ENCODE data around the gene JMJD1C. TPM values are rescaled to one million over a fixed set of nuclear protein-coding genes. Genes with fewer than 3 reads are reported as not detected.

Gene JMJD1C
- total and polyA plus RNA-seq, 9 donors, result 45.4 to 140 (median 78.2) TPM

GRCh38 chr10:63425512-63425911, 40.3 kb downstream of the JMJD1C start:
- DNase-seq, result peak in 2 of 5 donors; percentile 37 to 55
- Histone ChIP-seq H3K4me1 (ENCODE audit: insufficient read depth) (peaks cover 8% of the 10 kb centered on the region), H3K27me3 (no peaks in the 10 kb centered on the region), H3K9me3 (no peaks in the 10 kb centered on the region), H3K4me3 (no peak overlapping the region), H3K27ac (no peak overlapping the region), H3K36me3 (no peaks in the 10 kb centered on the region)
- intact Hi-C loops (cut with DNase I), result no loop called here
- TF ChIP-seq, protein P1, sequence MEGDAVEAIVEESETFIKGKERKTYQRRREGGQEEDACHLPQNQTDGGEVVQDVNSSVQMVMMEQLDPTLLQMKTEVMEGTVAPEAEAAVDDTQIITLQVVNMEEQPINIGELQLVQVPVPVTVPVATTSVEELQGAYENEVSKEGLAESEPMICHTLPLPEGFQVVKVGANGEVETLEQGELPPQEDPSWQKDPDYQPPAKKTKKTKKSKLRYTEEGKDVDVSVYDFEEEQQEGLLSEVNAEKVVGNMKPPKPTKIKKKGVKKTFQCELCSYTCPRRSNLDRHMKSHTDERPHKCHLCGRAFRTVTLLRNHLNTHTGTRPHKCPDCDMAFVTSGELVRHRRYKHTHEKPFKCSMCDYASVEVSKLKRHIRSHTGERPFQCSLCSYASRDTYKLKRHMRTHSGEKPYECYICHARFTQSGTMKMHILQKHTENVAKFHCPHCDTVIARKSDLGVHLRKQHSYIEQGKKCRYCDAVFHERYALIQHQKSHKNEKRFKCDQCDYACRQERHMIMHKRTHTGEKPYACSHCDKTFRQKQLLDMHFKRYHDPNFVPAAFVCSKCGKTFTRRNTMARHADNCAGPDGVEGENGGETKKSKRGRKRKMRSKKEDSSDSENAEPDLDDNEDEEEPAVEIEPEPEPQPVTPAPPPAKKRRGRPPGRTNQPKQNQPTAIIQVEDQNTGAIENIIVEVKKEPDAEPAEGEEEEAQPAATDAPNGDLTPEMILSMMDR (IDR thresholded peaks at IDR 0.05), result no peak
- WGBS, 3 donors, result 58 to 71% (median 59%) methylated on average over 5 of the region's 5 CpGs

DNA sequence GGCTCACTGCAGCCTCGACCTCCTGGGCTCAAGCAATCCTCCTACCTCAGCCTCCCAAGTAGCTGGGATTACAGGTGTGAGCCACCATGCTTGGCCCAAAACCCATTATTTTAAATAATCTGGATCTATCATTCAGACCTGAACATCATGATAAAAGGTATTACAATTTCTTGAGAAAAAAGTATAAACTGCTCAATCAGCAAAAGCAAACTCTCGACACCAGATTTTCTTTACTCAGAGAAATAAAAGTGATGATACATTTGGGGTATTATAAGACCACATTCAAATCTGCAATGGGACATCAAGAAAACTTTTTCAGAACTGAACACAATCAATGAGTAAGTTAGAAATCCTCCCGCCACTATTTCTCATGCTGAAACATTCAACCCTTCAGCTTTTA, 41.2 kb downstream of the JMJD1C start:
- Histone ChIP-seq H3K9me3 (no peaks in the 10 kb centered on the region), H3K27me3 (no peaks in the 10 kb centered on the region), H3K4me1 (ENCODE audit: insufficient read depth) (peaks cover 8% of the 10 kb centered on the region), H3K27ac (no peak overlapping the region), H3K36me3 (no peaks in the 10 kb centered on the region), H3K4me3 (no peak overlapping the region)
- 96 to 99% (median 97%) methylated on average over 3 of the region's 3 CpGs for WGBS, 3 donors
- intact Hi-C loops (cut with DNase I), result no loop called here
- TF ChIP-seq, protein P1 (IDR thresholded peaks at IDR 0.05), result no peak
- TF ChIP-seq EP300 (IDR thresholded peaks at IDR 0.05) (no peak), POLR2A (IDR thresholded peaks at IDR 0.05) (no peak)
- no peak for DNase-seq

- Histone ChIP-seq H3K4me3 (no peak overlapping the region), H3K27ac (no peak overlapping the region), H3K4me1 (ENCODE audit: insufficient read depth) (peaks cover 5% of the 10 kb centered on the region), H3K9me3 (no peaks in the 10 kb centered on the region), H3K27me3 (no peaks in the 10 kb centered on the region), H3K36me3 (no peaks in the 10 kb centered on the region)
- TF ChIP-seq POLR2A (IDR thresholded peaks at IDR 0.05), result no peak
- TF ChIP-seq EP300 (IDR thresholded peaks at IDR 0.05), result no peak
- TF ChIP-seq, protein P1 (IDR thresholded peaks at IDR 0.05), result no peak
- 84 to 93% (median 90%) methylated on average over 3 of the region's 3 CpGs for WGBS, 3 donors
- no peak for DNase-seq
- intact Hi-C loops (cut with DNase I), result no loop called here
These were observed 42.3 kb downstream of the JMJD1C start for GRCh38 chr10:63423494-63423893.

DNA sequence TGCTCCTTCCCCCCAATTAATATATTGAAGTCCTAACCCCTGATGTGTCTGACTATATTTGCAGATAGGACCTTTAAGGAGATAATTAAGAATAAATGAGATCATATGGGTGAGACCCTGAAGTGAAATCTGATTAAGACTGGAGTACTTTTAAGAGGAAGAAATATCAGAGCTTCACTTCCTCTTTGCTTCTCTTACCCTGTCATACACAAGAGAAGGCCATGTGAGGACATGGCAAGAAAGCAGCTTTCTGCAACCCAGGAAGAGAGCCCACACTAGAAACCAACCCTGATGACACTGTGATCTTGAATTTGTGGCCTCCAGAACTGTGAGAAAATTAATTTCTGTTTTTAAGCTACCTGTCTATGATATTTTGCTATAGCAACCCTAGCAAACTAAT, 44.2 kb downstream of the JMJD1C start:
- H3K27me3 ChIP-seq, result no peaks in the 10 kb centered on the region
- H3K4me1 ChIP-seq (ENCODE audit: insufficient read depth), result peaks cover 5% of the 10 kb centered on the region
- TF ChIP-seq EP300 (IDR thresholded peaks at IDR 0.05) (no peak), POLR2A (IDR thresholded peaks at IDR 0.05) (no peak)
- TF ChIP-seq, protein P1 (IDR thresholded peaks at IDR 0.05), result no peak
- H3K9me3 ChIP-seq, result no peaks in the 10 kb centered on the region
- H3K4me3 ChIP-seq, result no peak overlapping the region
- H3K27ac ChIP-seq, result no peak overlapping the region
- no peak for DNase-seq
- no peaks in the 10 kb centered on the region for H3K36me3 ChIP-seq
- intact Hi-C loops (cut with DNase I), result no loop called here

DNA sequence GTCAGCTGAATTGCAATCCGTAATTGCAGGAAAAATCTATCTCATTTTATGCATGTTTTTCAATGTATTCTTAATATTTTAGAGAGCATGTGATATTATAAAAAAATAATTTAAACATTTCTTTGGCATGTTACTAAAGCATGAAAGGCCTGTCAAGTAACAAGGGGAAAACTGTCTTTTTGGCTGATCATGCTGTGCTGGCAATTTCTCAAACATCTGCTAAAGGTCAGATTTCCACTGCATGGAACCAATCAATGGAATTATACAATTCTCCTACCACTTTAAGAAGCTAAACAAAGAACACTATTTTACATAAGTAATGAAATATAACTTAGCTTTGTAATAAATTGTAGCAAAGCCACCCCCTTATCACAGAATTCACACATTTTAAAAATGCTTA, 49.4 kb downstream of the JMJD1C start:
- Histone ChIP-seq H3K4me1 (ENCODE audit: insufficient read depth) (no peaks in the 10 kb centered on the region), H3K27me3 (no peaks in the 10 kb centered on the region), H3K4me3 (no peak overlapping the region), H3K36me3 (no peaks in the 10 kb centered on the region), H3K27ac (no peak overlapping the region), H3K9me3 (no peaks in the 10 kb centered on the region)
- intact Hi-C loops (cut with DNase I), result no loop called here
- no peak for DNase-seq
- 29 to 40% (median 30%) methylated on average over 1 of the region's 1 CpG for WGBS, 3 donors
- TF ChIP-seq EP300 (IDR thresholded peaks at IDR 0.05) (no peak), POLR2A (IDR thresholded peaks at IDR 0.05) (no peak)
- TF ChIP-seq, protein P1 (IDR thresholded peaks at IDR 0.05), result no peak

Data from ovary (tissue), 9 donors.